ENCODE data around the gene LRRC43. TPM values are rescaled to one million over a fixed set of nuclear protein-coding genes. Genes with fewer than 3 reads are reported as not detected.

LRRC43 gene
- total RNA-seq, 2 donors from 2014 or later: 0.24 to 0.59 TPM

DNA sequence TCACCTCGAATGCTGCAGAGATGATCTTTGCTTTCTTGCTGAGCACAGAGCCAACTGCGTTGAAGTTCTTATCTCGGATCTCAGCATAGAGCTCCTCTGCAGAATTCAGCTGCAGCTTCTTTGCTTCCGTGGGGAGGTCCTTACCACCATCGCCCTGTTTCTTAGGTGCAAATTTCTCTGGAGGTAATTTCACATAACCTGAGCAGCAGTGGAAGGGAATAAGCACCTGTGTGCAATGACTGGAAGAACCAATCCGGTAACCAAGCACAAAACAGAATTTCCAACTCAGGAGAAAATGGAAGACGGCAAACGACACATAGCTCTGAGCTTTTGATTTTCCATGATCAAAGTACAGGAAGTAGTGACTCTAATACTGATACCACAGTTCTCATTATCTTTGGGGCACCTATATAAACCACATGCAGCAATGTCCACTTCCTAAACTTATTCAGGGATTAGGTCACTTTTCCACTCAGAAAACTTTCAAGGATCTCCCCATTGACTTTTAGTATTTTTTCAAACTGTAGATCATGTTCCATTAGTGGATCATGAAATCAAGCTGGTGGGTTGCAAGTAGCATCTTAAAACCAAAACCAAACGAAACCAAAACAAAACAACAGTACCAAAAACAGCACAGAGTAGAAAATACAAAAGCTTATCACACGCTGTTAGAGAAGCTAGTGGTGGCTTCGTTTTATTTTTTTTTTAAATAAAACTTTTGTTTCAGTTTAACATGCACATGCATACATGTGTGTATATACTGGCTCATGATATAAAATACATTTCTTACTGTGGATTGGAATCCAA is 61.8 kb downstream of the LRRC43 start:
- intact Hi-C loops (cut with DNase I, micrococcal nuclease): no loop called here
- DNase-seq (no peak), ATAC-seq (no peak)

DNA sequence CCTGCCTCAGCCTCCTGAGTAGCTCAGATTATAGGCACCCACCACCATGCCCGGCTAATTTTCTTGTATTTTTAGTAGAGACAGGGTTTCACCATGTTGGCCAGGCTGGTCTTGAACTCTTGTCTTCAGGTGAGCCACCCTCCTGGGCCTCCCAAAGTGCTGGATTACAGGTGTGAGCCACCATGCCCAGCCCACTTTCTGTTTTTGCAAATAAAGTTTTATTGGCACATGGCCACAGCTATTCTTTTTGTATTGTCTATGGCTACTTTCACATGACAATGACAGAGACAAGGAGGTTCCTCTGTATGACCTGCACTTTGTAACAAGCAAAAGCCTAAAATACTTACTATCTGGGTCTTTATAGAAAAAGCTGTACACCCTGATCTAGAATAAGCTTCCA is 62.6 kb downstream of the LRRC43 start:
- DNase-seq (no peak), ATAC-seq (no peak)
- intact Hi-C loops (cut with DNase I, micrococcal nuclease): no loop called here

DNA sequence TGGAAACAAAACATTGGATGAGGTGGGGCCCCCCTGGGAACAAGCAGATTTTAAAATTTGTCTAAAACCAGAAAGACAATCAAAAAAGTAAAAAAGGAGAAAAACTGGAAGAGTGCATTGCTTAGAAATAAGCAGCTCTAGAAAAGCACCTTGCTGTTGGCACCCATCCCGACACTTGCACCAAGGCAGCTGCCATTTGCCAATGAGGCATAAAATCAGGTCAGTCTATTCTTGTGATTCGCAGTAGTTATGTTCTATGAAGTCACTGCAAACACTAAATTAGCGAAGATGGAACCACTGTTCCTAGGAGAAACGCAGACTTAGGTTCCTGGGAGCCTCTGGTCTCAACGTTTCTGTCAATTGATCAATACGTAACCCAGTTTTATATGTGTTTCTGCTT is 67.1 kb downstream of the LRRC43 start:
- ATAC-seq (no peak), DNase-seq (no peak)
- intact Hi-C loops (cut with DNase I, micrococcal nuclease): no loop called here

- ATAC-seq (no peak), DNase-seq (no peak)
- intact Hi-C loops (cut with DNase I, micrococcal nuclease): no loop called here
Observed at GRCh38 chr12:122250536-122250935, 67.6 kb downstream of the LRRC43 start.

Other genes starting within 250 kb of the LRRC43 start
- 1 to 10 TPM; 6.5 to 6.7 TPM for gene BCL7A, start 161.2 kb upstream of the LRRC43 start, total RNA-seq
- gene MLXIP, start 104.4 kb upstream of the LRRC43 start, total RNA-seq: 100 to 1,000 TPM; 125 to 175 TPM
- gene IL31, start 8.9 kb upstream of the LRRC43 start, total RNA-seq: not detected
- under 1 TPM; 0.43 to 0.98 TPM for gene B3GNT4, start 20.6 kb downstream of the LRRC43 start, total RNA-seq
- gene DIABLO, start 42.9 kb downstream of the LRRC43 start, total RNA-seq: 10 to 100 TPM; 44.1 to 45.4 TPM
- gene VPS33A, start 83.4 kb downstream of the LRRC43 start, total RNA-seq: 10 to 100 TPM; 20.5 to 21.4 TPM
- 10 to 100 TPM; 53.8 to 57.5 TPM for gene CLIP1, start 239.5 kb downstream of the LRRC43 start, total RNA-seq

All from left colon (tissue), 2 donors.